Bronchial epithelial cell (primary cell): ENCODE results near the gene SLC22A13. TPM values are rescaled to one million over a fixed set of nuclear protein-coding genes. Genes with fewer than 3 reads are reported as not detected.
"Not testable (repeated sequence)": the region's sequence is repeated elsewhere in the genome, so short reads cannot be mapped to it uniquely, and the experiment has no call there.

Experiments used
- DNase-seq: peaks from one replicate; pipeline ENCODE4 v3.0.0-alpha.2; 2010; ENCODE audit warnings: low read depth
- FAIRE-seq: peaks from 2 replicates; lab custom pipeline; 2011; peaks lifted over from hg19 to GRCh38; lab: Jason Lieb, UNC
- H3K27me3 ChIP-seq: 2 replicates; pipeline ENCODE4 v1.5.1; 2011; ENCODE audit warnings: low read length; ENCODE audit not compliant: control insufficient read depth, insufficient read depth
- H3K36me3 ChIP-seq: 2 replicates; pipeline ENCODE4 v1.5.1; 2011; ENCODE audit warnings: low read length; ENCODE audit not compliant: control insufficient read depth, insufficient read depth
- H3K4me3 ChIP-seq: 2 replicates; pipeline ENCODE4 v1.5.1; 2011; ENCODE audit warnings: mild to moderate bottlenecking, low read depth, low read length, control low read depth
- CTCF ChIP-seq: IDR thresholded peaks from 2 replicates; pipeline ENCODE4 v1.5.1; 2011; ENCODE audit warnings: mild to moderate bottlenecking, moderate library complexity, low read length, control low read depth, inconsistent platforms; ENCODE audit not compliant: insufficient read depth, severe bottlenecking
- total RNA-seq: library from RNA; depleted of rRNA; stranded (reverse); fragments of >200 nt; gene quantifications from 2 replicates; pipeline ENCODE4 v1.2.1, GENCODE V29; 2014

SLC22A13 gene
- total RNA-seq, 1 donor from 2014 or later: 0.79 TPM

- Histone ChIP-seq H3K4me3 (no peak overlapping the region), H3K36me3 (peaks cover 4% of the 10 kb centered on the region), H3K27me3 (no peaks in the 10 kb centered on the region)
- no peak for FAIRE-seq
- TF ChIP-seq CTCF: no peak
- DNase-seq: peak; percentile 75
These were observed 39.3 kb upstream of the SLC22A13 start for GRCh38 chr3:38226273-38226672.

DNA sequence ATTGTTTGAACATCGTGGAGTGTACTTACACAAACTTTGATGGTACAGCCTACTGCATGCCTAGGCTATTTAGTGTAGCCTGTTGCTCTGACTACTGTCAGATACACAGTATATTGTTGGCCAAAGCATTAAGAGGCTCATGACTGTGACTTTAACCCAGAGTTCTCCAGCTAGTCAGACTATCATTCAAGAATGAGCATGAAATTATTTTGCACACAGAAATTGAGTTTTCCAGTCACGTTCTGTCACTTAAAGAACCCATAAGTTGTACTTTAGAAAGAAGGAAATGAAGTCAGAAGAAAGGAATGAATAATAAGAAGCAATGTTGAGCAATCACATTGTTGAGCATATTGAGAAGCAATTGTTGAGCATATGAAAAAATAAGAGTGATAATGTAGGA lies 37.6 kb upstream of the SLC22A13 start:
- no peak for FAIRE-seq
- Histone ChIP-seq H3K27me3 (no peaks in the 10 kb centered on the region), H3K4me3 (no peak overlapping the region), H3K36me3 (peaks cover 9% of the 10 kb centered on the region)
- no peak for TF ChIP-seq CTCF
- DNase-seq: peak; percentile 74

DNA sequence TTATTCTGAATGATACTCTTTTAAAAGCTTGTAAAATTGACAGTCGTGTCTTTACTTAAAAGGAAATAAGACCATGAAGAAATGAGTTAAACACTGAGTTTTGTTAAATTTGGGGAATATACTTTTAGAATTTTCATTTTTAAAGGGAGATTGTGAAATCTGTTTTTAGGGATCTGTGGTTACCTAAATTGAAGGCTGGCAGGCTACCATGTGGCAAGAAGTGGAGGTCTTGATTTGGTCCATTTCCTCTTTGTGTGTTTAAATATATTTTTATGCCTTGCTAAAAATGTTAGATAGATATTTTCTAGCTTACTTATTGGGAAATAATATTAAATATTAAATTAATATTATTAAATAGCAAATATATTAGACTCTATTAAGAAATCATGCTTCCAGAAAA lies 36.6 kb upstream of the SLC22A13 start:
- H3K4me3 ChIP-seq: no peak overlapping the region
- peaks cover 8% of the 10 kb centered on the region for H3K36me3 ChIP-seq
- no peak for TF ChIP-seq CTCF
- DNase-seq (no peak), FAIRE-seq (no peak)
- no peaks in the 10 kb centered on the region for H3K27me3 ChIP-seq

- Histone ChIP-seq H3K36me3 (peaks cover 10% of the 10 kb centered on the region), H3K27me3 (no peaks in the 10 kb centered on the region), H3K4me3 (no peak overlapping the region)
- no peak for FAIRE-seq
- no peak for TF ChIP-seq CTCF
- no peak for DNase-seq
These were observed 32.9 kb upstream of the SLC22A13 start for GRCh38 chr3:38232701-38233100.

GRCh38 chr3:38235466-38235865 lies 30.1 kb upstream of the SLC22A13 start:
- no peaks in the 10 kb centered on the region for H3K27me3 ChIP-seq
- H3K4me3 ChIP-seq: no peak overlapping the region
- no peak for FAIRE-seq
- no peak for TF ChIP-seq CTCF
- peaks cover 12% of the 10 kb centered on the region for H3K36me3 ChIP-seq
- peak; percentile 35 for DNase-seq

DNA sequence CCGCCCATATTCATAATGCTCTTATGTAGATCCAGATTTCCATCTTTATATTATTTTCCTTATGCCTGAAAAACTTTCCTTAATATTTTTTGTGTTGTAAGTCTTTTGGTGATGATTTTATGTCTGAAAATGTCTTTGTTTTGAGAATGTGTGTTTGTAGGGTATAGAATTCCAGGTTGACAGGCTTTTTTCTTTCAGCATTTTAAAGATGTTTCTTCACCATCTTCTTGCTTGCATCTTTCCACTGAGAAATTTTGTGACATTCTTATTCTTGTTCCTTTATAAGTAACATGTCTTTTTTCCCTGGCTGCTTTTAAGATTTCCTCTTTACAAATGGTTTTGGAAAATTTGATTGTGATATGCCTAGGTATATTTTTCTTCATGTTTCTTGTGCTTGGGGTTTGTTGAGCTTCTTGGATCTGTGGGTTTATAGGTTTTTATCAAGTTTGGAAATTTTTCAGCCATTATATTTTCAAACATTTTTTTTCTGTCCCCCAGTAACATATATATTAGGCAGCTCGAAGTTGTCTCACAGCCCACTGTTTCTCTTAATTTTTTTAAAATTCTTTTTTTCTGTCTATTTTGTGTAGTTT lies 27.1 kb upstream of the SLC22A13 start:
- Histone ChIP-seq H3K36me3 (peaks cover 8% of the 10 kb centered on the region), H3K4me3 (no peak overlapping the region), H3K27me3 (no peaks in the 10 kb centered on the region)
- DNase-seq: no peak
- no peak for FAIRE-seq
- no peak for TF ChIP-seq CTCF

DNA sequence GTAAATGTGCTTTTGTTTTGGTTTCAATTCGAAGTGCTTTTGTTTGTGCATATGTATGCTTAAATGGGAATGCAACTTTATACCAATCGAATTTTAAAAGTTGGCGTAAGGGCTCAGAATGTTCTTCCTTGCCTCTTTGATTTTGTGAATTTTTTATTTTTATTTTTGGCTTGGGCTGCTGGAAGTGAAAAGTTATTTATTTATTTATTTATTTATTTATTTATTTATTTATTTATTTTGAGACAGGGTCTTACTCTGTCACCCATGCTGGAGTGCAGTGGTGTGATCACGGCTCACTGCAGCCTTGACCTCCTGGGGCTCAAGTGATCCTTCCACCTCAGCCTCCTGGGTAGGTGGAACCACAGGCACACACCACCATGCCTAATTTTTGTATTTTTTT lies 22.8 kb upstream of the SLC22A13 start:
- not testable (repeated sequence) for FAIRE-seq, H3K27me3 ChIP-seq, H3K4me3 ChIP-seq, DNase-seq, H3K36me3 ChIP-seq
